GM18517 (cell line): ENCODE data around the gene IL10RA.

Source experiments
- ATAC-seq: cut with Tn5 transposase; IDR thresholded peaks from one replicate; pipeline ENCODE4 v1.9.1; 2021; ENCODE audit warnings: mild to moderate bottlenecking, moderate library complexity; ENCODE audit not compliant: unreplicated experiment

The IL10RA gene

DNA sequence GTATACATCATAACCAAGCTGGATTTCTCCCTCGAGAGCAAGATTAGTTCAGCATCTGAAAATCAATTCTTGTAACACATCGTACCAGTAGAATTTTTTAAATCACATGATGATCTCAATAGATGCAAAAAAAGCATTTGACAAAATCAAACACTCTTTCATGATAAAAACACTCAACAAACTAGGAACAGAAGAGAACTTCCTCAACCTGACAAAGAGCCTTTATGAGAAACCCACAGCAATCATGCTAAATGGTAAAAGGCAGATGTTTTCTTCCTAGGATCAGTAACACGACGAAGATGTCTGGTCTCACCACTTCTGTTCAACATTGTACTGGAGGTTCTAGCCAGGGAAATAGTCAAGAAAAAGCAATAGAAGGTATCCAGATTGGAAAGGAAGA lies 56.6 kb downstream of the IL10RA start:
- ATAC-seq = no peak

GRCh38 chr11:118045191-118045590 lies 59.0 kb downstream of the IL10RA start:
- ATAC-seq = no peak

DNA sequence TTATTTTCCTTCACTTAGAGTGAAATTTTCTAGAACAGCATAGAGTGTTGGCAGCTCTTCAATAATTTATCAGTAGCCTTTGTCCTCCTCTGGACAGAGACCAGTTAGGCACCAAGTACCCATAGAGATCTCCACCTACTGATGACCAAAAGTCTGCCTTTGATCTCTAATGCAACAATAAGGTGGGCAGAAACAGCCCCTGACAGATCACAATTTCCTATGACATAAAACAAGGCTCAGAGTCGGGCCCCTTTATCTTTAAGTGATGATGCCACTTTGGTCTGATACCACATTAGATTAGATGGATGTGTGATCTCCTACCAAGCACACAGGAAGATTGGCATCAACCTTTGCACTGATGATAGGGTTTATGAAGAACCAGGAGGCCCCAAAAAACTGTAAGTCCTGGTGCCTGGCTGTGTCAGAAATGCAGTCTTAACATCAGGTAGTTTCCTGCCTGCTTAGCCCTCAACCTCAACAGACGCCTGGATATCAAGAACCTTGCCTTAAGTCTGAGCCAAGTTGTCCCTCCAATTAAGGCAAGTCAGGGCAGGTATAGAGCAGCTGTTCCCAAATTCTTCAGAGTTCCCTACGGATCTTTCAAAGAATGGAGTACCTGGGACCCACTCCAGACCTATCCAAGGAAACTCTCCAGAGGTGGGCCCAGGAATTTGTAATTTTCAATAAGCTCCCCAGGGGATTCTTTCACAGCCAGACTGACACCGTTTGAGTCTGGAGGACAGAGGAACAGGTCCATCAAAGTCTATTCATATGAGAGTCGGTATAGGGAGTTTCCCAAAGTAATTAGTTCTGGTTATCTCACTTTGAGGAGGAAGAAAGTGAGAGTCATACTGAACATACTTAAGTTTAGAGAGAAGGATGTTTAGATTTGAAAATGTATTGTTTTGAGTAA lies 60.1 kb downstream of the IL10RA start:
- ATAC-seq = no peak

DNA sequence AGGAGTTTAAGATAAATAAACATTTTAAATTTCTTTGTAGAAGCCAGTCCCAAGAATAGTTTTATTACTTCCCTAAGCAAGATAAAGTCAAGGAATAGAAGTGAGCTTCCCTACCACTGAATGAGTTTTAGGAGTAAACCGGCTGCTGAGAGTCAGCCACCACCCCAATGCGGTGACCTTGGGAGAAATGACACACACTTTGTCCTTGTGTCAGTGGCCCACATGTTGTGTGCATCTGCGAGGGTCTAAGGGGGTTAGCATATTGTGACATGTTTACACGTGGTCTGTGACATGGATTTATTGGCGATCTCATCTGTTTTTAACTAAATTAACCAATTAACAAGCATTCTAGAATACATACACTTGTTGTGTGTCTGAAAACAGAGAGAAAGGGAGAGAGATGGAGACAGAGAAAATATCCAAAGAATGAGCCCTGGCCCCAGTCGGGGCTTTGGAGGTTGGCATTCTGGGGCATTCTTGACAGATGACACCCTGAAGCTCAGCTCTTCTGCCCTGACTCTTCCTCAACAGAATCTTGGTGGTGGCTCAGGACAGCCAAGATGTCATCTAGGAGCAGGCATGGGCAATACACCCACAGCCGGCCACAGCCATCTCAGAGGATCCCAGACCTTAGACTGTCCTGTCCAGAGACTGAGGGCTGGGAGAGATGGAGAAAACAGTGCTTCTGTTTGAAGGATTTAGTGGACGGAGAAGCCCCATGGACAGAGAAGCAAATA lies 60.9 kb downstream of the IL10RA start:
- ATAC-seq = no peak

- no peak for ATAC-seq
These were observed 61.6 kb downstream of the IL10RA start for GRCh38 chr11:118047749-118048148.

DNA sequence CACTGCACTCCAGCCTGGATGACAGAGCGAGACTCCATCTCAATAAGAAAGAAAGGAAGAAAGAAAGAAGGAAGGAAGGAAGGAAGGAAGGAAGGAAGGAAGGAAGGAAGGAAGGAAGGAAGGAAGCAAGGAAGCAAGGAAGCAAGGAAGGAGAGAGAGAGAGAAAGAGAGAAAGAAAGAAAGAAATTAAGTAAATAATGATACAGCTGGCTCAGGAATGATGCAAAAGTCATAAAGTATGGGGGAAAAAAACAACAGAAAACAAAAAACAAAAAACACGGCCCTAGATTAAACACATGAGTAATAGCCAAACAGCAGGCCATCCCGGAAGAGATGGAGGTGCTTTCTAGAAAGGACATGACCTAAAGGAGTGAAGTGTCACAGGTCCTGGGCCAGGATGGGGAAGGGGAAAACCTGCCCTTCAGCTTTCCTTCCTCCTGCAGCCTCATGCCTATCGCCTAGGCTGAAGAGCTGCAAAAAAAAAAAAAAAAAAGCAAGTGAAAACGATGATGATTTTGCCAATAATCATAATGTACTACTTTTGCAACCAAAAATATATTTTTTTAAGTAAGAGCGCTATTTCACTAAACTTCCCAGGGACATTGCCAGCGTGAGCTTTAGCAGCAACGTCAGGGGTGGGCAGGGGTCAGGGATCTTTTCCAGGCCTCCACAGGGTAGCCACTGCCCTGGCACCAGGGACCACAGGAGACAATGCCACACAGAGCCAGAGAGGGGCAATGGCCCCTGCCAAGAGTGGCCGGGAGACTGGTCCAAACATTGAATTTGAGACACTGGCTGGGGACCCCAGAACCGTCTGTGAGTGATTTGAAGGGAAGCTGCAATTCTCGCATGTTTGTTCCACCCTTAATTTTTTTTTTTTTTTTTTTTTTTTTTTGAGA lies 62.5 kb downstream of the IL10RA start:
- ATAC-seq = no peak

- no peak for ATAC-seq
These were observed 63.6 kb downstream of the IL10RA start for GRCh38 chr11:118049771-118050170.

DNA sequence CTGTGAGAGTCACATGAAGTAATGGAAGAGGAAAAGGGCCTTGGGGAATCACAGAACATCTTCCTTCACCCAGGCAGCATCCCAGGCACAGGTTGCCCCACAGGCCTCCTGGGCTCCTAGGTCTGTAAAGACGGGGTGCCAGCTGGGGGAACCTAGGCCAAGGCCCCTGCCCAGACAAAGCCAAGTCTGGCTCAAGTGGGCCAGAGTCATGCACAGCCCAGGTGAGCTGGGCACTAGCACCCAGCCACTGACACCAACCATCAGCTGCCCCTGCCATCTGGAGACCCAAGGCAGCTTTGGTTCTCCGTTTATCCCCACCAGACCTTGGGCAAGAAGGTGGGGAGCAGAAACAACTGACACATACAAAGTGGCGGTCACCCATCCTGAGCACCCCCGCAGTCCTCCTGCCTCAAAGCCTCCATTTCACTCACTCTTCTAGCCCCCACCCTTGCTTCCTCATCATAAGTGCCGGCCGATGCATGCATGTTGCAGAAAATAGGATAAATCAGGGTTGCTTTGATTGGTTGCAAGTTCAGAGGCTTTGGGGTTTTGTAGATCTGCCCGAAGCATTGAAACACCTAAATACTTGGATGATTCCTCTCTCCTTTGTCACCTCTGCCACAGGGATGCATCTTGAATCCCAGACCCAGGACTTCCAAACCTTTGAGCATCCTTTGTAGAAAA lies 64.2 kb downstream of the IL10RA start:
- ATAC-seq = no peak
